IPS DF 6.9 (cell line): ENCODE measurements around the gene FAM161B.
"Not testable (repeated sequence)": the region's sequence is repeated elsewhere in the genome, so short reads cannot be mapped to it uniquely, and the experiment has no call there.

ENCODE experiments used
- DNase-seq: peaks from one replicate; pipeline ENCODE4 v3.0.0-alpha.2; 2013; ENCODE audit warnings: low read depth, low spot score
- H3K27ac ChIP-seq: one replicate; pipeline ENCODE4 v1.5.1; 2013; ENCODE audit warnings: low read length, control low read depth
- H3K27me3 ChIP-seq: 2 replicates; pipeline ENCODE4 v1.6.1; 2013; ENCODE audit warnings: mild to moderate bottlenecking, low read length; ENCODE audit not compliant: control insufficient read depth, insufficient read depth
- H3K36me3 ChIP-seq: 2 replicates; pipeline ENCODE4 v1.6.1; 2013; ENCODE audit warnings: low read length; ENCODE audit not compliant: control insufficient read depth, insufficient read depth
- H3K4me1 ChIP-seq: 2 replicates; pipeline ENCODE4 v1.6.1; 2013; ENCODE audit warnings: low read length; ENCODE audit not compliant: control insufficient read depth, insufficient read depth
- H3K4me3 ChIP-seq: 2 replicates; pipeline ENCODE4 v1.5.1; 2013; ENCODE audit warnings: mild to moderate bottlenecking, low read length
- H3K9me3 ChIP-seq: 2 replicates; pipeline ENCODE4 v1.6.1; 2013; ENCODE audit warnings: low read length, inconsistent platforms; ENCODE audit not compliant: control insufficient read depth, insufficient read depth
- WGBS: extraction: QIAGEN DNeasy Blood & Tissue Kit; methylation state at CpG from one replicate; pipeline ENCODE4 v1.1.7; 2013; ENCODE audit warnings: mixed read lengths, missing lambda C conversion rate; ENCODE audit not compliant: insufficient read length, insufficient coverage; 5-methylcytosine and 5-hydroxymethylcytosine counted together

Gene FAM161B

GRCh38 chr14:73944432-73945158 lies 5.3 kb downstream of the FAM161B start:
- H3K27me3 ChIP-seq = no peaks in the 10 kb centered on the region
- no peak overlapping the region for H3K27ac ChIP-seq
- no peaks in the 10 kb centered on the region for H3K36me3 ChIP-seq
- no peak for DNase-seq
- H3K4me3 ChIP-seq = no peak overlapping the region
- no peaks in the 10 kb centered on the region for H3K4me1 ChIP-seq
- WGBS = no CpG with 5 or more reads among the region's 17 CpGs
- H3K9me3 ChIP-seq = no peaks in the 10 kb centered on the region

DNA sequence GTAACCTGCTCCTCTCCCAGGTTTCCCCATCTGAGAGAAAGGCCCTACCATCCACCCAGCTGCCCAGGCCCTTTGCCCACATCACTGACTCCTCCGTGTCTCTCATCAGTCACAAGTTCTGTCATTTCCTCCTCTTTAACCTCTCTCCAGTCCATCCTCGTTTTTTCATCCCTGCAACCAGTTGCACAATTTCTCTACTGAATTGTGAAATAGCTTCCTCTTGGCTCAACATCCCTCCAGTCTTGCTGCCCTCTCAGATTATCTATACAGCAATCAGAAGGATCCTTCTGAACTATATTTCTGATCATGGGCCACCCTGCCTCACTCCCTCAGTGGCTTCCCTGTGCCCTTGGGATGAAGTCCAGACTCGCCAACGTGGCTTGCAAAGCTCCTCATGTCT lies 6.8 kb downstream of the FAM161B start:
- Histone ChIP-seq H3K9me3 (no peaks in the 10 kb centered on the region), H3K4me1 (no peaks in the 10 kb centered on the region), H3K4me3 (no peak overlapping the region), H3K27ac (no peak overlapping the region), H3K36me3 (no peaks in the 10 kb centered on the region), H3K27me3 (no peaks in the 10 kb centered on the region)
- WGBS = no CpG with 5 or more reads among the region's 4 CpGs
- no peak for DNase-seq

DNA sequence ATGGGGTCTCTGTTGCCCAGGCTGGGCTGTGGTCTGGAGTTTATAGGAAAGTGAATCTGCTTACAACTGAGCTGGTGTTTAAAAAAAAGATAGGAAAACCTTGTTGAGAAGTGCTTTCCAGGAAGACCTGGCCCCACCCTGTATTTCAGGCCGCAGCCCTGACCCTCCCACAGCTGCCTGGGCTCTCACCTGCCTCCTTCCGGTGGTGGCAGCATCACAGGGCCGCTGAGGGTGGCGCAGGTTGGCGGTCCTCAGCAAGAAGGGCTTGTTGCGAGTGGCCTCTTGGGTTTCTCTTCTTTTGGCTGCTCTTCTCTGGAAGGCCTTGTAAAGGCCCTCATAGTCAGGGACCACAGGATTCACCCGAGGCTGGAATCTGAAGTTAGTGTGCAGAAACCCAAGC lies 7.7 kb downstream of the FAM161B start:
- Histone ChIP-seq H3K9me3 (no peaks in the 10 kb centered on the region), H3K4me3 (no peak overlapping the region), H3K4me1 (no peaks in the 10 kb centered on the region), H3K36me3 (no peaks in the 10 kb centered on the region), H3K27me3 (no peaks in the 10 kb centered on the region), H3K27ac (no peak overlapping the region)
- DNase-seq = no peak
- no CpG with 5 or more reads among the region's 7 CpGs for WGBS

GRCh38 chr14:73937012-73937411 lies 12.9 kb downstream of the FAM161B start:
- no CpG with 5 or more reads among the region's 2 CpGs for whole genome bisulfite sequencing
- no peaks in the 10 kb centered on the region for H3K4me1 ChIP-seq
- H3K9me3 ChIP-seq = no peaks in the 10 kb centered on the region
- H3K4me3 ChIP-seq = no peak overlapping the region
- H3K27ac ChIP-seq = no peak overlapping the region
- no peak for DNase-seq
- H3K36me3 ChIP-seq = no peaks in the 10 kb centered on the region
- H3K27me3 ChIP-seq = no peaks in the 10 kb centered on the region

GRCh38 chr14:73936548-73936947 lies 13.3 kb downstream of the FAM161B start:
- no CpG with 5 or more reads among the region's 1 CpG for WGBS
- Histone ChIP-seq H3K36me3 (no peaks in the 10 kb centered on the region), H3K27ac (no peak overlapping the region), H3K4me3 (no peak overlapping the region), H3K4me1 (no peaks in the 10 kb centered on the region), H3K27me3 (no peaks in the 10 kb centered on the region), H3K9me3 (no peaks in the 10 kb centered on the region)
- no peak for DNase-seq

DNA sequence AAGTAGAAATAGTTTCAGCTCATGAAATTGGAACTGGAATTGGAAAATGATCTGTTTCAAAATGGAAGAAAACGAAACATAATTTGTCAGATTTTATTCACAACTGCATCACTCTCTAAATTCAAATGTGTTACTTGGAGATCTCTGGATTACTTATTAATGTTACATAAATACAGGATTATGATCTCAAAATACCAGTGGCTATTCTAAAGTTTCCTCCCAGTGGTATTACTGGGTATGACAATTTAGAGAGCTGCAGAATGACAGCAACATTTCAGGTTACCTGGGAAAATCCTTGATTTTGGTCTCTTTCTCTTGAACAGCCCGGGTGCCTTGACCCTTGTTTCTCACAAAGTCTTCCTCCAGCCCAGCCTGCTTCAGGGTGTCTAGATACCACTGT lies 14.2 kb downstream of the FAM161B start:
- Histone ChIP-seq H3K9me3 (no peaks in the 10 kb centered on the region), H3K36me3 (no peaks in the 10 kb centered on the region), H3K4me1 (no peaks in the 10 kb centered on the region), H3K27ac (no peak overlapping the region), H3K27me3 (no peaks in the 10 kb centered on the region), H3K4me3 (no peak overlapping the region)
- WGBS = no CpG with 5 or more reads among the region's 2 CpGs
- DNase-seq = no peak

DNA sequence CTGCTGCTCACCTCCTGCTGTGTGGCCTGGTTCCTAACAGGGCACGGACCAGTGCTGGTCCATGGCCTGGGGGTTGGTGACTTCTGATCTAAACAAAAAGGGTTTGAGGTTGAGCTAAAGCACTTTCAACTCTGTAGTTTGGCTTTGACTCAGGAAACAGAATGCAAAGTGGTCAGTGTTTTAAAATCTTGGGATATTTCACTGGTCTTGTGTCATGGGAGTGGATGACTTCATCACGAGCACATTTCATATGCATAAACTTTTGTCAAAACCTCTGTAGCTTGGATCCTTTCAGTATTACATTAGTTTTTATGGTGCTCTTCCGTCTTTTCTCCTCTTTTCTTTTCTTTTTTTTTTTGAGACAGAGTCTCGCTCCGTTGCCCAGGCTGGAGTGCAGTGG lies 25.6 kb downstream of the FAM161B start:
- Histone ChIP-seq H3K36me3 (peaks cover 18% of the 10 kb centered on the region), H3K27ac (no peak overlapping the region), H3K4me1 (no peaks in the 10 kb centered on the region), H3K27me3 (no peaks in the 10 kb centered on the region), H3K9me3 (no peaks in the 10 kb centered on the region), H3K4me3 (no peak overlapping the region)
- DNase-seq = no peak
- WGBS = no CpG with 5 or more reads among the region's 5 CpGs

- not testable (repeated sequence) for H3K27me3 ChIP-seq, H3K4me1 ChIP-seq, H3K4me3 ChIP-seq, H3K27ac ChIP-seq, DNase-seq, H3K9me3 ChIP-seq
- H3K36me3 ChIP-seq = peaks cover 12% of the 10 kb centered on the region; the same call in 1 of the 2 replicates
- WGBS = no CpG with 5 or more reads among the region's 2 CpGs
Observed at GRCh38 chr14:73919457-73919856, 30.4 kb downstream of the FAM161B start.

- no peaks in the 10 kb centered on the region for H3K9me3 ChIP-seq
- WGBS = no CpG with 5 or more reads among the region's 6 CpGs
- no peak overlapping the region for H3K27ac ChIP-seq
- peaks cover 2% of the 10 kb centered on the region; the same call in 1 of the 2 replicates for H3K36me3 ChIP-seq
- no peak overlapping the region for H3K4me3 ChIP-seq
- DNase-seq = no peak
- no peaks in the 10 kb centered on the region for H3K27me3 ChIP-seq
- no peaks in the 10 kb centered on the region for H3K4me1 ChIP-seq
Observed at GRCh38 chr14:73916324-73916723, 33.6 kb downstream of the FAM161B start.

- Histone ChIP-seq H3K9me3 (no peaks in the 10 kb centered on the region), H3K4me3 (no peak overlapping the region), H3K27me3 (no peaks in the 10 kb centered on the region), H3K27ac (no peak overlapping the region), H3K4me1 (no peaks in the 10 kb centered on the region), H3K36me3 (peaks cover 5% of the 10 kb centered on the region; the same call in 1 of the 2 replicates)
- WGBS = no CpG with 5 or more reads among the region's 3 CpGs
- no peak for DNase-seq
Observed at GRCh38 chr14:73913256-73913655, 36.6 kb downstream of the FAM161B start.

GRCh38 chr14:73909681-73910080 lies 40.2 kb downstream of the FAM161B start:
- no peaks in the 10 kb centered on the region for H3K9me3 ChIP-seq
- H3K27ac ChIP-seq = no peak overlapping the region
- no peak overlapping the region for H3K4me3 ChIP-seq
- no CpG with 5 or more reads among the region's 1 CpG for WGBS
- H3K4me1 ChIP-seq = no peaks in the 10 kb centered on the region
- no peaks in the 10 kb centered on the region for H3K27me3 ChIP-seq
- H3K36me3 ChIP-seq = peaks cover 12% of the 10 kb centered on the region; the same call in 1 of the 2 replicates
- DNase-seq = no peak
